Natural killer cell treated with Interleukin-12 subunit alpha and Interleukin-12 subunit beta and Interleukin-15 and Interleukin-18, amount 100 ng/mL, for 72 hours (primary cell): ENCODE results near the gene MYOCOS. TPM values are rescaled to one million over a fixed set of nuclear protein-coding genes. Genes with fewer than 3 reads are reported as not detected.
"Not testable (repeated sequence)": the region's sequence is repeated elsewhere in the genome, so short reads cannot be mapped to it uniquely, and the experiment has no call there.

Experiments
- ATAC-seq, 2 donors: fragments of 150-1000 bp; cut with Tn5 transposase in 1 of 2; sonication (Bioruptor Pico), chemical (Tn5 transposase) in 1 of 2; 2 replicates each; pipeline ENCODE4 v1.10.0; 2021
- DNase-seq: peaks from one replicate; pipeline ENCODE4 v3.0.0; 2022; ENCODE audit warnings: low spot score
- H3K27ac Mint-ChIP-seq, 2 donors: 1 replicate in 1 of 2; 2 replicates in 1 of 2; pipeline ENCODE4 v1.8.0; 2022; ENCODE audit warnings: mixed read lengths in 2 of 2, mild to moderate bottlenecking in 1 of 2, moderate library complexity in 1 of 2
- H3K27me3 Mint-ChIP-seq, 2 donors: 1 replicate in 1 of 2; 2 replicates in 1 of 2; pipeline ENCODE4 v1.8.0; 2022; ENCODE audit warnings: mixed read lengths in 2 of 2
- H3K36me3 Mint-ChIP-seq: one replicate; pipeline ENCODE4 v1.8.0; 2022; ENCODE audit warnings: mixed read lengths
- H3K4me1 Mint-ChIP-seq, 2 donors: 1 replicate in 1 of 2; 2 replicates in 1 of 2; pipeline ENCODE4 v1.8.0; 2022; ENCODE audit warnings: low read depth in 2 of 2, mixed read lengths in 2 of 2, mild to moderate bottlenecking in 1 of 2
- H3K4me3 Mint-ChIP-seq: one replicate; pipeline ENCODE4 v1.8.0; 2022; ENCODE audit warnings: mixed read lengths
- H3K9me3 Mint-ChIP-seq: 2 replicates; pipeline ENCODE4 v1.8.0; 2022; ENCODE audit warnings: mixed read lengths
- total RNA-seq, 2 donors: library from RNA; stranded (reverse); gene quantifications; one replicate each; pipeline ENCODE4 v1.2.3, GENCODE V29; 2022

Gene MYOCOS
- total RNA-seq, 2 donors from 2014 or later = 0.17 TPM; not detected in 1

GRCh38 chr1:171656206-171656605 is 34.2 kb downstream of the MYOCOS start:
- H3K36me3 Mint-ChIP-seq, DNase-seq, H3K27ac Mint-ChIP-seq, ATAC-seq, H3K4me3 Mint-ChIP-seq, H3K4me1 Mint-ChIP-seq, H3K9me3 Mint-ChIP-seq: not testable (repeated sequence)
- peaks cover 22 to 35% of the 10 kb centered on the region in 2 donors for H3K27me3 Mint-ChIP-seq

- H3K36me3 Mint-ChIP-seq = no peaks in the 10 kb centered on the region
- H3K9me3 Mint-ChIP-seq = no peaks in the 10 kb centered on the region
- ATAC-seq (no peak), DNase-seq (no peak)
- no peak overlapping the region for H3K4me3 Mint-ChIP-seq
- no peak overlapping the region for H3K27ac Mint-ChIP-seq
- H3K4me1 Mint-ChIP-seq = no peaks in the 10 kb centered on the region
- peaks cover 11 to 28% of the 10 kb centered on the region in 2 donors for H3K27me3 Mint-ChIP-seq
Measured at GRCh38 chr1:171661076-171661650, 39.1 kb downstream of the MYOCOS start.

GRCh38 chr1:171663036-171663853 is 41.2 kb downstream of the MYOCOS start:
- Mint-ChIP-seq H3K27ac (no peak overlapping the region), H3K4me1 (no peaks in the 10 kb centered on the region), H3K4me3 (no peak overlapping the region), H3K27me3 (peaks cover 9 to 21% of the 10 kb centered on the region in 2 donors), H3K9me3 (no peaks in the 10 kb centered on the region), H3K36me3 (no peaks in the 10 kb centered on the region)
- no peak for ATAC-seq
- no peak for DNase-seq

- ATAC-seq = no peak
- Mint-ChIP-seq H3K27ac (no peak overlapping the region), H3K27me3 (peaks cover 9 to 21% of the 10 kb centered on the region in 2 donors), H3K36me3 (no peaks in the 10 kb centered on the region), H3K4me1 (no peaks in the 10 kb centered on the region), H3K4me3 (no peak overlapping the region), H3K9me3 (no peaks in the 10 kb centered on the region)
- DNase-seq = no peak
Measured at GRCh38 chr1:171663854-171664575, 42.0 kb downstream of the MYOCOS start.

- peaks cover 9 to 21% of the 10 kb centered on the region in 2 donors for H3K27me3 Mint-ChIP-seq
- H3K9me3 Mint-ChIP-seq = no peaks in the 10 kb centered on the region
- no peak overlapping the region for H3K27ac Mint-ChIP-seq
- ATAC-seq (no peak), DNase-seq (no peak)
- no peaks in the 10 kb centered on the region for H3K4me1 Mint-ChIP-seq
- H3K4me3 Mint-ChIP-seq = no peak overlapping the region
- no peaks in the 10 kb centered on the region for H3K36me3 Mint-ChIP-seq
Measured at GRCh38 chr1:171664976-171665375, 42.9 kb downstream of the MYOCOS start.

- no peaks in the 10 kb centered on the region for H3K9me3 Mint-ChIP-seq
- H3K27me3 Mint-ChIP-seq = peaks cover 9 to 21% of the 10 kb centered on the region in 2 donors
- H3K27ac Mint-ChIP-seq = no peak overlapping the region
- H3K4me3 Mint-ChIP-seq = no peak overlapping the region
- ATAC-seq = no peak
- no peaks in the 10 kb centered on the region for H3K4me1 Mint-ChIP-seq
- DNase-seq = no peak
- no peaks in the 10 kb centered on the region for H3K36me3 Mint-ChIP-seq
Measured at GRCh38 chr1:171666114-171666769, 44.2 kb downstream of the MYOCOS start.

GRCh38 chr1:171668372-171668771 is 46.3 kb downstream of the MYOCOS start:
- Mint-ChIP-seq H3K27me3 (peaks cover 19 to 23% of the 10 kb centered on the region in 2 donors), H3K27ac (no peak overlapping the region), H3K4me3 (no peak overlapping the region), H3K4me1 (no peaks in the 10 kb centered on the region), H3K36me3 (no peaks in the 10 kb centered on the region), H3K9me3 (no peaks in the 10 kb centered on the region)
- no peak for DNase-seq
- no peak for ATAC-seq

GRCh38 chr1:171670739-171671138 is 48.7 kb downstream of the MYOCOS start:
- DNase-seq (no peak), ATAC-seq (peak in 1 of 2 donors; percentile 13)
- peaks cover 8 to 17% of the 10 kb centered on the region in 2 donors for H3K27me3 Mint-ChIP-seq
- no peaks in the 10 kb centered on the region for H3K36me3 Mint-ChIP-seq
- no peaks in the 10 kb centered on the region for H3K4me1 Mint-ChIP-seq
- no peak overlapping the region for H3K27ac Mint-ChIP-seq
- no peaks in the 10 kb centered on the region for H3K9me3 Mint-ChIP-seq
- H3K4me3 Mint-ChIP-seq = no peak overlapping the region

- DNase-seq = no peak
- ATAC-seq = no peak
- H3K4me3 Mint-ChIP-seq = no peak overlapping the region
- H3K27me3 Mint-ChIP-seq = peaks cover 16 to 22% of the 10 kb centered on the region in 2 donors
- H3K4me1 Mint-ChIP-seq = no peaks in the 10 kb centered on the region
- H3K36me3 Mint-ChIP-seq = no peaks in the 10 kb centered on the region
- H3K27ac Mint-ChIP-seq = no peak overlapping the region
- H3K9me3 Mint-ChIP-seq = no peaks in the 10 kb centered on the region
Measured at GRCh38 chr1:171674431-171675405, 52.7 kb downstream of the MYOCOS start.

Other genes with a start within 250 kb of the MYOCOS start
- 100 to 1,000 TPM; 331 to 343 TPM for gene PRRC2C, start 136.7 kb upstream of the MYOCOS start, total RNA-seq
- not detected for gene MYOC, start 30.4 kb downstream of the MYOCOS start, total RNA-seq
- gene VAMP4, start 119.8 kb downstream of the MYOCOS start, total RNA-seq = 10 to 100 TPM; 12.2 to 13.8 TPM
- 10 to 100 TPM; 40.5 to 69.8 TPM for gene METTL13, start 159.4 kb downstream of the MYOCOS start, total RNA-seq
- gene DNM3, start 219.3 kb downstream of the MYOCOS start, total RNA-seq = 1 to 10 TPM; 1.5 to 3.5 TPM